H1 (cell line): ENCODE measurements around the gene MRPL1.
"Not testable (repeated sequence)": the region's sequence is repeated elsewhere in the genome, so short reads cannot be mapped to it uniquely, and the experiment has no call there.

Experiments
- BCL11A ChIP-seq, 2 experiments: IDR thresholded peaks; one replicate each; pipeline ENCODE4 v1.6.1; 2011; ENCODE audit warnings: low read depth in 2 of 2, low read length in 2 of 2, mild to moderate bottlenecking in 2 of 2
- BRCA1 ChIP-seq: IDR thresholded peaks from 2 replicates; pipeline ENCODE4 v1.6.1; 2012; ENCODE audit warnings: low read depth, low read length, improper control_type of control experiment
- CBX5 ChIP-seq: fragments of 300-800, 300-1000 bp; sonication (generic); IDR thresholded peaks from 2 replicates; pipeline ENCODE4 v1.7.1; 2016; ENCODE audit warnings: antibody characterized with exemption, low read length, low read depth
- CREB1 ChIP-seq: IDR thresholded peaks from 2 replicates; pipeline ENCODE4 v1.6.1; 2012; ENCODE audit warnings: inconsistent platforms
- EZH2 ChIP-seq: fragments of 200-600 bp; sonication (generic); IDR thresholded peaks from 2 replicates; pipeline ENCODE4 v1.7.1; 2012; ENCODE audit warnings: low read depth, mild to moderate bottlenecking, moderate library complexity, low read length, inconsistent platforms; ENCODE audit not compliant: severe bottlenecking
- NRF1 ChIP-seq: IDR thresholded peaks from 2 replicates; pipeline ENCODE4 v1.6.1; 2011; ENCODE audit warnings: mild to moderate bottlenecking, low read depth, low read length, improper control_type of control experiment
- POLR2A ChIP-seq, 2 experiments: IDR thresholded peaks; 1 replicate in 1 of 2; 2 replicates in 1 of 2; pipeline ENCODE4 v1.6.1; 2011; ENCODE audit warnings: low read depth in 2 of 2, low read length in 2 of 2, mild to moderate bottlenecking in 2 of 2; ENCODE audit errors: control extremely low read depth in 1 of 2
- POLR2AphosphoS5 ChIP-seq: IDR thresholded peaks from 2 replicates; pipeline ENCODE4 v1.6.1; 2011; ENCODE audit warnings: low read depth, low read length
- TAF1 ChIP-seq: IDR thresholded peaks from 2 replicates; pipeline ENCODE4 v1.6.1; 2011; ENCODE audit warnings: mild to moderate bottlenecking, low read depth, low read length
- YY1 ChIP-seq: IDR thresholded peaks from 2 replicates; pipeline ENCODE4 v1.6.1; 2011; ENCODE audit warnings: low read depth, mild to moderate bottlenecking, low read length
- TF ChIP-seq, protein P1 (sequence below): fragments of 300-600 bp; sonication (generic); IDR thresholded peaks from 2 replicates; pipeline ENCODE4 v1.7.1; 2012; ENCODE audit warnings: low read length, moderate library complexity, mild to moderate bottlenecking, inconsistent platforms; ENCODE audit not compliant: insufficient replicate concordance
- TF ChIP-seq, protein P2 (sequence below), 3 experiments: IDR thresholded peaks; 1 replicate in 2 of 3; 2 replicates in 1 of 3; pipeline versions ENCODE4 v1.5.1 to v1.6.1; 2011; ENCODE audit warnings: low read length in 3 of 3, mild to moderate bottlenecking in 3 of 3, inconsistent platforms in 2 of 3, low read depth in 1 of 3, moderate library complexity in 1 of 3; ENCODE audit not compliant: insufficient read depth in 1 of 3; ENCODE audit errors: control extremely low read depth in 1 of 3
- TF ChIP-seq, protein P3 (sequence below): IDR thresholded peaks from 2 replicates; pipeline ENCODE4 v1.6.1; 2012; ENCODE audit warnings: inconsistent platforms

DNA sequence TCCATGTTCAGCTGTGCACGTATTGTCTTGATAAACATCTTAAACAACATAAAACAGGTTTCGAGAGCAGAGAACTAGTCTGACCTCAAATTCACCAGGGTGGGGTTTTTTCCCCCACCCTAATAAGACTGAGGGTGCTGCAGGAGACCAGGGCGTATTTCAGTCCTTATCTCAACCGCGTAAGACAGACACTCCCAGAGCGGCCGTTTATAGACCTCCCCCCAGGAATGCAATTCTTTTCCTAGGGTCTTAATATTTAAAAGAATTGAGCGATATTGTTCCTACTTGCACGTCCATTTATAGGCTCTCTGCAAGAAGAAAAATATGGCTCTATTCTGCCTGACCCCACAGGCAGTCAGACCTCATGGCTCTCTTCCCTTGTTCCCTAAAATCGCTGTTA is 83.3 kb downstream of the MRPL1 start:
- TF ChIP-seq, protein P1, sequence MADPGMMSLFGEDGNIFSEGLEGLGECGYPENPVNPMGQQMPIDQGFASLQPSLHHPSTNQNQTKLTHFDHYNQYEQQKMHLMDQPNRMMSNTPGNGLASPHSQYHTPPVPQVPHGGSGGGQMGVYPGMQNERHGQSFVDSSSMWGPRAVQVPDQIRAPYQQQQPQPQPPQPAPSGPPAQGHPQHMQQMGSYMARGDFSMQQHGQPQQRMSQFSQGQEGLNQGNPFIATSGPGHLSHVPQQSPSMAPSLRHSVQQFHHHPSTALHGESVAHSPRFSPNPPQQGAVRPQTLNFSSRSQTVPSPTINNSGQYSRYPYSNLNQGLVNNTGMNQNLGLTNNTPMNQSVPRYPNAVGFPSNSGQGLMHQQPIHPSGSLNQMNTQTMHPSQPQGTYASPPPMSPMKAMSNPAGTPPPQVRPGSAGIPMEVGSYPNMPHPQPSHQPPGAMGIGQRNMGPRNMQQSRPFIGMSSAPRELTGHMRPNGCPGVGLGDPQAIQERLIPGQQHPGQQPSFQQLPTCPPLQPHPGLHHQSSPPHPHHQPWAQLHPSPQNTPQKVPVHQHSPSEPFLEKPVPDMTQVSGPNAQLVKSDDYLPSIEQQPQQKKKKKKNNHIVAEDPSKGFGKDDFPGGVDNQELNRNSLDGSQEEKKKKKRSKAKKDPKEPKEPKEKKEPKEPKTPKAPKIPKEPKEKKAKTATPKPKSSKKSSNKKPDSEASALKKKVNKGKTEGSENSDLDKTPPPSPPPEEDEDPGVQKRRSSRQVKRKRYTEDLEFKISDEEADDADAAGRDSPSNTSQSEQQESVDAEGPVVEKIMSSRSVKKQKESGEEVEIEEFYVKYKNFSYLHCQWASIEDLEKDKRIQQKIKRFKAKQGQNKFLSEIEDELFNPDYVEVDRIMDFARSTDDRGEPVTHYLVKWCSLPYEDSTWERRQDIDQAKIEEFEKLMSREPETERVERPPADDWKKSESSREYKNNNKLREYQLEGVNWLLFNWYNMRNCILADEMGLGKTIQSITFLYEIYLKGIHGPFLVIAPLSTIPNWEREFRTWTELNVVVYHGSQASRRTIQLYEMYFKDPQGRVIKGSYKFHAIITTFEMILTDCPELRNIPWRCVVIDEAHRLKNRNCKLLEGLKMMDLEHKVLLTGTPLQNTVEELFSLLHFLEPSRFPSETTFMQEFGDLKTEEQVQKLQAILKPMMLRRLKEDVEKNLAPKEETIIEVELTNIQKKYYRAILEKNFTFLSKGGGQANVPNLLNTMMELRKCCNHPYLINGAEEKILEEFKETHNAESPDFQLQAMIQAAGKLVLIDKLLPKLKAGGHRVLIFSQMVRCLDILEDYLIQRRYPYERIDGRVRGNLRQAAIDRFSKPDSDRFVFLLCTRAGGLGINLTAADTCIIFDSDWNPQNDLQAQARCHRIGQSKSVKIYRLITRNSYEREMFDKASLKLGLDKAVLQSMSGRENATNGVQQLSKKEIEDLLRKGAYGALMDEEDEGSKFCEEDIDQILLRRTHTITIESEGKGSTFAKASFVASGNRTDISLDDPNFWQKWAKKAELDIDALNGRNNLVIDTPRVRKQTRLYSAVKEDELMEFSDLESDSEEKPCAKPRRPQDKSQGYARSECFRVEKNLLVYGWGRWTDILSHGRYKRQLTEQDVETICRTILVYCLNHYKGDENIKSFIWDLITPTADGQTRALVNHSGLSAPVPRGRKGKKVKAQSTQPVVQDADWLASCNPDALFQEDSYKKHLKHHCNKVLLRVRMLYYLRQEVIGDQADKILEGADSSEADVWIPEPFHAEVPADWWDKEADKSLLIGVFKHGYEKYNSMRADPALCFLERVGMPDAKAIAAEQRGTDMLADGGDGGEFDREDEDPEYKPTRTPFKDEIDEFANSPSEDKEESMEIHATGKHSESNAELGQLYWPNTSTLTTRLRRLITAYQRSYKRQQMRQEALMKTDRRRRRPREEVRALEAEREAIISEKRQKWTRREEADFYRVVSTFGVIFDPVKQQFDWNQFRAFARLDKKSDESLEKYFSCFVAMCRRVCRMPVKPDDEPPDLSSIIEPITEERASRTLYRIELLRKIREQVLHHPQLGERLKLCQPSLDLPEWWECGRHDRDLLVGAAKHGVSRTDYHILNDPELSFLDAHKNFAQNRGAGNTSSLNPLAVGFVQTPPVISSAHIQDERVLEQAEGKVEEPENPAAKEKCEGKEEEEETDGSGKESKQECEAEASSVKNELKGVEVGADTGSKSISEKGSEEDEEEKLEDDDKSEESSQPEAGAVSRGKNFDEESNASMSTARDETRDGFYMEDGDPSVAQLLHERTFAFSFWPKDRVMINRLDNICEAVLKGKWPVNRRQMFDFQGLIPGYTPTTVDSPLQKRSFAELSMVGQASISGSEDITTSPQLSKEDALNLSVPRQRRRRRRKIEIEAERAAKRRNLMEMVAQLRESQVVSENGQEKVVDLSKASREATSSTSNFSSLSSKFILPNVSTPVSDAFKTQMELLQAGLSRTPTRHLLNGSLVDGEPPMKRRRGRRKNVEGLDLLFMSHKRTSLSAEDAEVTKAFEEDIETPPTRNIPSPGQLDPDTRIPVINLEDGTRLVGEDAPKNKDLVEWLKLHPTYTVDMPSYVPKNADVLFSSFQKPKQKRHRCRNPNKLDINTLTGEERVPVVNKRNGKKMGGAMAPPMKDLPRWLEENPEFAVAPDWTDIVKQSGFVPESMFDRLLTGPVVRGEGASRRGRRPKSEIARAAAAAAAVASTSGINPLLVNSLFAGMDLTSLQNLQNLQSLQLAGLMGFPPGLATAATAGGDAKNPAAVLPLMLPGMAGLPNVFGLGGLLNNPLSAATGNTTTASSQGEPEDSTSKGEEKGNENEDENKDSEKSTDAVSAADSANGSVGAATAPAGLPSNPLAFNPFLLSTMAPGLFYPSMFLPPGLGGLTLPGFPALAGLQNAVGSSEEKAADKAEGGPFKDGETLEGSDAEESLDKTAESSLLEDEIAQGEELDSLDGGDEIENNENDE, result not testable (repeated sequence)
- TF ChIP-seq POLR2AphosphoS5; POLR2A (IDR thresholded peaks at IDR 0.05; ENCODE audit: control extremely low read depth in 1 of 2, low read depth in 2 of 2, low read length in 2 of 2); YY1; NRF1; EZH2; TAF1; BCL11A (IDR thresholded peaks at IDR 0.05; ENCODE audit: low read depth in 2 of 2, low read length in 2 of 2); CBX5; BRCA1; CREB1: not testable (repeated sequence)
- TF ChIP-seq, protein P2, sequence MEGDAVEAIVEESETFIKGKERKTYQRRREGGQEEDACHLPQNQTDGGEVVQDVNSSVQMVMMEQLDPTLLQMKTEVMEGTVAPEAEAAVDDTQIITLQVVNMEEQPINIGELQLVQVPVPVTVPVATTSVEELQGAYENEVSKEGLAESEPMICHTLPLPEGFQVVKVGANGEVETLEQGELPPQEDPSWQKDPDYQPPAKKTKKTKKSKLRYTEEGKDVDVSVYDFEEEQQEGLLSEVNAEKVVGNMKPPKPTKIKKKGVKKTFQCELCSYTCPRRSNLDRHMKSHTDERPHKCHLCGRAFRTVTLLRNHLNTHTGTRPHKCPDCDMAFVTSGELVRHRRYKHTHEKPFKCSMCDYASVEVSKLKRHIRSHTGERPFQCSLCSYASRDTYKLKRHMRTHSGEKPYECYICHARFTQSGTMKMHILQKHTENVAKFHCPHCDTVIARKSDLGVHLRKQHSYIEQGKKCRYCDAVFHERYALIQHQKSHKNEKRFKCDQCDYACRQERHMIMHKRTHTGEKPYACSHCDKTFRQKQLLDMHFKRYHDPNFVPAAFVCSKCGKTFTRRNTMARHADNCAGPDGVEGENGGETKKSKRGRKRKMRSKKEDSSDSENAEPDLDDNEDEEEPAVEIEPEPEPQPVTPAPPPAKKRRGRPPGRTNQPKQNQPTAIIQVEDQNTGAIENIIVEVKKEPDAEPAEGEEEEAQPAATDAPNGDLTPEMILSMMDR (IDR thresholded peaks at IDR 0.05; ENCODE audit: control extremely low read depth in 1 of 3, insufficient read depth in 1 of 3, low read depth in 1 of 3, low read length in 3 of 3), result not testable (repeated sequence)
- TF ChIP-seq, protein P3, sequence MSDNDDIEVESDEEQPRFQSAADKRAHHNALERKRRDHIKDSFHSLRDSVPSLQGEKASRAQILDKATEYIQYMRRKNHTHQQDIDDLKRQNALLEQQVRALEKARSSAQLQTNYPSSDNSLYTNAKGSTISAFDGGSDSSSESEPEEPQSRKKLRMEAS, result not testable (repeated sequence)
